Fibroblast of villous mesenchyme (primary cell): ENCODE measurements around the gene EDNRA. TPM values are rescaled to one million over a fixed set of nuclear protein-coding genes. Genes with fewer than 3 reads are reported as not detected.
A peak's percentile ranks its signal among the peaks of the same experiment; 100 is the strongest.

Experiments used
- DNase-seq: peaks from one replicate; pipeline ENCODE4 v3.0.0-alpha.2; 2010; ENCODE audit warnings: low read depth
- H3K4me3 ChIP-seq: 2 replicates; pipeline ENCODE4 v1.5.1; 2011; ENCODE audit warnings: low read depth, mild to moderate bottlenecking, low read length
- CTCF ChIP-seq: IDR thresholded peaks from 2 replicates; pipeline ENCODE4 v1.5.1; 2012; ENCODE audit warnings: low read depth, mild to moderate bottlenecking, low read length; ENCODE audit not compliant: insufficient read depth
- total RNA-seq: library from RNA; depleted of rRNA; stranded (reverse); fragments of >200 nt; gene quantifications from 2 replicates; pipeline ENCODE4 v1.2.3, GENCODE V29; 2012

EDNRA gene
- total RNA-seq, 1 donor: 0.86 TPM

GRCh38 chr4:147543034-147543433, 62.1 kb downstream of the EDNRA start:
- peak; percentile 47 for DNase-seq
- no peak overlapping the region for H3K4me3 ChIP-seq
- TF ChIP-seq CTCF: no peak

GRCh38 chr4:147546349-147546748, 65.5 kb downstream of the EDNRA start:
- TF ChIP-seq CTCF: no peak
- DNase-seq: peak; percentile 89
- H3K4me3 ChIP-seq: no peak overlapping the region

- H3K4me3 ChIP-seq: no peak overlapping the region
- peak; percentile 71 for DNase-seq
- no peak for TF ChIP-seq CTCF
These were observed 66.6 kb downstream of the EDNRA start for GRCh38 chr4:147547314-147548056.

GRCh38 chr4:147548256-147548655, 67.4 kb downstream of the EDNRA start:
- TF ChIP-seq CTCF: no peak
- no peak for DNase-seq
- H3K4me3 ChIP-seq: no peak overlapping the region

- DNase-seq: peak; percentile 52
- peak overlapping the region; percentile 3 for H3K4me3 ChIP-seq
- no peak for TF ChIP-seq CTCF
These were observed 69.8 kb downstream of the EDNRA start for GRCh38 chr4:147550626-147551246.

- no peak for TF ChIP-seq CTCF
- H3K4me3 ChIP-seq: no peak overlapping the region
- peak; percentile 70 for DNase-seq
These were observed 79.7 kb downstream of the EDNRA start for GRCh38 chr4:147560625-147561024.
